Stimulated activated naive CD8-positive, alpha-beta T cell treated with anti-CD3 and anti-CD28 coated beads, Interleukin-15, Interleukin-2, amounts not matched to agents 100 ng/mL and 50 ng/mL, for 24 hours (primary cell): Measurements from ENCODE around the gene TMA16.
"Not testable (repeated sequence)": the region's sequence is repeated elsewhere in the genome, so short reads cannot be mapped to it uniquely, and the experiment has no call there.

Experiments used
- H3K27ac Mint-ChIP-seq: one replicate; pipeline ENCODE4 v1.8.0; 2021; ENCODE audit warnings: mild to moderate bottlenecking, mixed read lengths
- H3K27me3 Mint-ChIP-seq: one replicate; pipeline ENCODE4 v1.8.0; 2021; ENCODE audit warnings: mixed read lengths
- H3K36me3 Mint-ChIP-seq: one replicate; pipeline ENCODE4 v1.8.0; 2021; ENCODE audit warnings: low read depth, mixed read lengths
- H3K4me1 Mint-ChIP-seq: one replicate; pipeline ENCODE4 v1.8.0; 2021; ENCODE audit warnings: low read depth, mixed read lengths
- H3K4me3 Mint-ChIP-seq: one replicate; pipeline ENCODE4 v1.8.0; 2021; ENCODE audit warnings: mild to moderate bottlenecking, mixed read lengths
- H3K9me3 Mint-ChIP-seq: one replicate; pipeline ENCODE4 v1.8.0; 2021; ENCODE audit warnings: mixed read lengths

TMA16 gene

DNA sequence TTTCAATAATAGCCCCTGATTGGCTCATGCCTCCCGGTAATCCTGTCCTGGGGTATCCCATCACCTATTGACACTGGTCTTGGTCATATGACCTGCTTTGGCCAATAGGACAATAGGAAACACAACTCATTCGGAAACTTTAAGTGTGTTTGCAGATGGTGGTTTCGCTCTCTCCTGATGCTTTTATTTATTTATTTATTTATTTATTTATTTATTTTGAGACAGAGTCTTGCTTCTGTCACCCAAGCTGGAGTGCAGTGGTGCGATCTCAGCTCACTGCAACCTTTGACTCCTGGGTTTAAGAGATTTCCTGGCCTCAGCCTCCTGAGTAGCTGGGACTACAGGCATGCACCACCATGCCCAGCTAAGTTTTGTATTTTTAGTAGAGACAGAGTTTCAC is 44.3 kb downstream of the TMA16 start:
- not testable (repeated sequence) for H3K27ac Mint-ChIP-seq, H3K4me1 Mint-ChIP-seq, H3K27me3 Mint-ChIP-seq, H3K9me3 Mint-ChIP-seq, H3K4me3 Mint-ChIP-seq
- H3K36me3 Mint-ChIP-seq: peaks cover 36% of the 10 kb centered on the region

- Mint-ChIP-seq H3K9me3 (no peaks in the 10 kb centered on the region), H3K27ac (no peak overlapping the region), H3K4me3 (no peak overlapping the region), H3K4me1 (no peaks in the 10 kb centered on the region), H3K36me3 (peaks cover 33% of the 10 kb centered on the region), H3K27me3 (no peaks in the 10 kb centered on the region)
Measured at GRCh38 chr4:163540448-163540847, 46.0 kb downstream of the TMA16 start.

DNA sequence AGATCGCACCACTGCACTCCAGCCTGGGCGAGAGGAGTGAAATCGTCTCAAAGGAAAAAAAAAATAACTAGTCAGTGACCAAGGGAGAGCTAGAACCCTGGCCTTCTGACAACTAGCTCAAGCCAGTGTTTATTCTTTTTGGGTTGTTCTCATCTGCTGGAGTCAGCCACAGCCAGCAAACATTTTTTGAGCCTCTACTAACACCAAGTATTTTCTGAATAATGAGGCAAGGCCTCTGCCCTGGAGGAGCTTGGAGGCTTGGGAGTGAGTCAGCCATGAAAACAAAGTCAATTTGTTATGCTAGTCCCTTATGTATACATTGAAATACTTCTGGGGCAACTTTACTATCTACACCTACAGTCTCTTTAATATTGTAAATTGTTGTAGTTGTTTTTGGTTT is 46.5 kb downstream of the TMA16 start:
- Mint-ChIP-seq H3K27ac (no peak overlapping the region), H3K4me3 (no peak overlapping the region), H3K4me1 (no peaks in the 10 kb centered on the region), H3K9me3 (no peaks in the 10 kb centered on the region), H3K36me3 (peaks cover 31% of the 10 kb centered on the region), H3K27me3 (no peaks in the 10 kb centered on the region)

DNA sequence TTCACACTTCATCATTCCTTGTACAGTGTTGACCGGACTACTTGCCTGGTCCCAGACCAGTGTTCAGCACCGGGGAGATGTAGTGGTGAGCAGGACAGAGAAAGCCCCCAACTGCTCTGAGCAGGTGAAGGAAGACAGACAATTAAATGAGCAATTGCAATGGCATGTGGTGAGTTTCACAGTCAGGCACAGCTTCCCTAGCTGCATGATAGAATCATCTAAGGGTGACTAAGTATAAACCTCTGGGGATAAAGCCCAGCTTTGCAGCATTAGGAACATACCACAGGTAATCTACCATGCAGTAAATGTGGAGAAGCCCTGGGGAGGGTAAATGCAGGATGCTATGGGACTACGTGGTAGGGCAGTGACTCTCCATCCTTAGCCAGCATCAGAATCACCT is 47.8 kb downstream of the TMA16 start:
- no peaks in the 10 kb centered on the region for H3K9me3 Mint-ChIP-seq

GRCh38 chr4:163544407-163545038 is 50.0 kb downstream of the TMA16 start:
- Mint-ChIP-seq H3K27me3 (no peaks in the 10 kb centered on the region), H3K36me3 (peaks cover 11% of the 10 kb centered on the region), H3K9me3 (no peaks in the 10 kb centered on the region), H3K27ac (no peak overlapping the region), H3K4me1 (peaks cover 10% of the 10 kb centered on the region), H3K4me3 (no peak overlapping the region)

More for the DNA sequence above, 47.8 kb downstream of the TMA16 start:
- H3K27ac Mint-ChIP-seq: no peak overlapping the region
- H3K4me3 Mint-ChIP-seq: no peak overlapping the region
- no peaks in the 10 kb centered on the region for H3K27me3 Mint-ChIP-seq
- peaks cover 21% of the 10 kb centered on the region for H3K36me3 Mint-ChIP-seq
- no peaks in the 10 kb centered on the region for H3K4me1 Mint-ChIP-seq

DNA sequence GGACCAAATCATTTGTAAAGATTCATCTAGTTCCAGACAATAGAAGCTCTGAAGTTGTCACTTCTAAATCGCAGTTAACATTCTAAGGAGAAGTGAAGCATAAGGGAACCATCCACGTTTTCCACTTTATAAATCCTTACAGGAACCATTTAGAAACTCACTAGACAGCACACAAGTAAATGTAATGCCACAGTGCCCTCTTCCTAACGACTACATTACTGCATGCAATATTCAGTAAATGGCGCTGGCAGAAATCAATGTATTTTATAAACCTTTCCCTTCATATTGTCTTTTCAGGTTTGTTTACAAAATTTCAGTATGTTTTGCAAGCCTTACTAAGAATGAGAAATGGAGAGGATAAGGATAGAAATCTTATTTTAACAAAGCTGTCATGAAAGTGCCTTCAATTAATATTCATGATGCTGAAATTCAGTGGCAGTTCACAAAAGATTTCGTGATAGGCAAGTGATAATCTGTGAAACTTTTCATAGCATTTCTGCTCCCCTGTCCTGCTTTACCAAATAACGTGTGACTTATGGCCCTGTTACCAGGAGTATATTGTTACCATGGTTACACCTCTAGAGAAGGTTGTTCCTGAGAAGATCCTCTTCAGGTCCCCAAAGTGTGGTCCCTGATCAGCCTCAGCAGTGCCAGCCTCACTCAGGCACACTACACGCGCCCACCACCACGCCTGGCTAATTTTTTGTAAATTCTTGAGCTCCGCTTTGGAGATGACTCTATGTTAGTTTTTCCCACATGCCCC is 54.2 kb downstream of the TMA16 start:
- Mint-ChIP-seq H3K9me3 (no peaks in the 10 kb centered on the region), H3K4me3 (peak overlapping the region; percentile 22), H3K36me3 (peaks cover 4% of the 10 kb centered on the region), H3K27ac (no peak overlapping the region), H3K27me3 (no peaks in the 10 kb centered on the region), H3K4me1 (peaks cover 14% of the 10 kb centered on the region)

- H3K4me3 Mint-ChIP-seq: no peak overlapping the region
- H3K27me3 Mint-ChIP-seq: no peaks in the 10 kb centered on the region
- H3K36me3 Mint-ChIP-seq: no peaks in the 10 kb centered on the region
- peaks cover 14% of the 10 kb centered on the region for H3K4me1 Mint-ChIP-seq
- no peaks in the 10 kb centered on the region for H3K9me3 Mint-ChIP-seq
- H3K27ac Mint-ChIP-seq: no peak overlapping the region
Measured at GRCh38 chr4:163550869-163551267, 56.4 kb downstream of the TMA16 start.

GRCh38 chr4:163553146-163553545 is 58.7 kb downstream of the TMA16 start:
- Mint-ChIP-seq H3K9me3 (no peaks in the 10 kb centered on the region), H3K27me3 (no peaks in the 10 kb centered on the region), H3K36me3 (no peaks in the 10 kb centered on the region), H3K27ac (no peak overlapping the region), H3K4me3 (no peak overlapping the region), H3K4me1 (peaks cover 20% of the 10 kb centered on the region)

GRCh38 chr4:163554870-163555465 is 60.5 kb downstream of the TMA16 start:
- no peak overlapping the region for H3K27ac Mint-ChIP-seq
- no peaks in the 10 kb centered on the region for H3K36me3 Mint-ChIP-seq
- no peaks in the 10 kb centered on the region for H3K27me3 Mint-ChIP-seq
- H3K9me3 Mint-ChIP-seq: no peaks in the 10 kb centered on the region
- H3K4me3 Mint-ChIP-seq: no peak overlapping the region
- H3K4me1 Mint-ChIP-seq: peaks cover 22% of the 10 kb centered on the region

DNA sequence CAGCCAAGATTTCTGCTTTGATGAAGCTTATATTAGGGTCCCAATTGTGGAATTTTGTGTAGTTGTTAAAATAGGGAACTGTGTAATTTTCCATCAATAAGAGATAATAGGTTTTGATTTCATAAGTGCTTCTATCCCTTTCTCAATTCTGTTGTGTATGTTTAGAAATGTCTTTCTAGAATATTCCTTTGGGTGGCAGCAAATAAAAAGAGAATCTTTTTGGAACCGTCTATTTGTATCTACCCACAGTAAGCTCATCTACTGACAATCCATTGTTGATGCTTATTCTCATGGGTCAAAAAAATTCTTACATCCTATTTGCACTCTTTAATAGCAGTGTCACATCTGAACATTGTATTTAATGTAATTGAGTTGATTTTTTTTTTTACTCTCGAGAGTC is 61.7 kb downstream of the TMA16 start:
- Mint-ChIP-seq H3K4me3 (no peak overlapping the region), H3K27me3 (no peaks in the 10 kb centered on the region), H3K36me3 (no peaks in the 10 kb centered on the region), H3K4me1 (peaks cover 22% of the 10 kb centered on the region), H3K27ac (peak overlapping the region; percentile 38), H3K9me3 (no peaks in the 10 kb centered on the region)

GRCh38 chr4:163556650-163557391 is 62.3 kb downstream of the TMA16 start:
- no peaks in the 10 kb centered on the region for H3K27me3 Mint-ChIP-seq
- H3K4me3 Mint-ChIP-seq: no peak overlapping the region
- H3K9me3 Mint-ChIP-seq: peaks cover 3% of the 10 kb centered on the region
- H3K27ac Mint-ChIP-seq: peak overlapping the region; percentile 24
- peaks cover 22% of the 10 kb centered on the region for H3K4me1 Mint-ChIP-seq
- no peaks in the 10 kb centered on the region for H3K36me3 Mint-ChIP-seq

- H3K9me3 Mint-ChIP-seq: peaks cover 3% of the 10 kb centered on the region
- peaks cover 7% of the 10 kb centered on the region for H3K36me3 Mint-ChIP-seq
- H3K27ac Mint-ChIP-seq: peak overlapping the region; percentile 12
- no peaks in the 10 kb centered on the region for H3K27me3 Mint-ChIP-seq
- H3K4me3 Mint-ChIP-seq: peak overlapping the region; percentile 4
- peaks cover 29% of the 10 kb centered on the region for H3K4me1 Mint-ChIP-seq
Measured at GRCh38 chr4:163558539-163559044, 64.1 kb downstream of the TMA16 start.

DNA sequence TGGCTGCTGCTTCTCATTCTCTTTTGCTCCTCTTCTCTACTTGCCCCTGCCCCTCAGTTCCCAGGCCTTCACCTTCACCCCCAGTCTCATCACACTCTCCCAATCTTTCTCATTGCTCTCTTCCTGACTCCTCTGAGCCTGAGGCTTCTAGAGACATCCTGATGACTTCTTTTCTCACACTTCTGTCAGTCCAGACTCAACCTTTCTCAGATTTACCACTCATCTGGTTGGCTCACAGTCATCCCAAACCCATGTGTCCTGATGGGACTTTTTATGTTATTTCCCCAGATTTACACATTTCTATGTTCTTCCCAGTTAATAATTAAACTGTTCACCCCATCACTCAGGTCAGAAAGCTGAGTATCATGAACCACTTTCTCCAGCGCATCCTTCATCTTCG is 68.0 kb downstream of the TMA16 start:
- Mint-ChIP-seq H3K4me3 (no peak overlapping the region), H3K36me3 (peaks cover 7% of the 10 kb centered on the region), H3K9me3 (peaks cover 3% of the 10 kb centered on the region), H3K27ac (peak overlapping the region; percentile 6), H3K4me1 (peaks cover 29% of the 10 kb centered on the region), H3K27me3 (no peaks in the 10 kb centered on the region)

GRCh38 chr4:163563592-163563991 is 69.1 kb downstream of the TMA16 start:
- Mint-ChIP-seq H3K36me3 (peaks cover 7% of the 10 kb centered on the region), H3K9me3 (peaks cover 3% of the 10 kb centered on the region), H3K4me1 (peaks cover 19% of the 10 kb centered on the region), H3K4me3 (no peak overlapping the region), H3K27me3 (no peaks in the 10 kb centered on the region), H3K27ac (no peak overlapping the region)
